ENCODE measurements around the gene GABRG3.
"Not testable (repeated sequence)": the region's sequence is repeated elsewhere in the genome, so short reads cannot be mapped to it uniquely, and the experiment has no call there.

The GABRG3 gene

GRCh38 chr15:27358751-27359434 is 387.9 kb downstream of the GABRG3 start:
- Mint-ChIP-seq H3K27ac (no peak overlapping the region), H3K4me3 (no peak overlapping the region), H3K36me3 (no peaks in the 10 kb centered on the region), H3K9me3 (peaks cover 2% of the 10 kb centered on the region), H3K4me1 (no peaks in the 10 kb centered on the region), H3K27me3 (no peaks in the 10 kb centered on the region)
- ATAC-seq = no peak

DNA sequence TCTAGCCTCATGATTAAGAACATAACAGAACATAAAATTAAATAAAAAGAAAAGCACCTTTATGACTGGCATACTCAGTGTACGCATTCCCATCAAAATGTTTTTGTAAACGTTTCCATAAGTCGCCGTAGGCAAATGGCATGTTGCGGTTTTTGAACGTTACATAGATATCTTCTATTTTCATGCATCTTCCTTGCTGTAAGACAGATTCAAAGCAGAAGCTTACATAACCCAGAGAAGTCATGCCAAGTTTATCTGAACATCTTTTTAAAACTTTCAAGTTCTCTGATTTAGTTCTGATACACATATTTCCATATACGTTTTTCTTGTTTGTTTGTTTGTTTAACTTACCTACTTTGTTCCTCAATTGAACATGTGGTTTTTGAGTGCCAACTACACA is 388.6 kb downstream of the GABRG3 start:
- H3K4me3 Mint-ChIP-seq = no peak overlapping the region
- no peaks in the 10 kb centered on the region for H3K36me3 Mint-ChIP-seq
- H3K4me1 Mint-ChIP-seq = no peaks in the 10 kb centered on the region

DNA sequence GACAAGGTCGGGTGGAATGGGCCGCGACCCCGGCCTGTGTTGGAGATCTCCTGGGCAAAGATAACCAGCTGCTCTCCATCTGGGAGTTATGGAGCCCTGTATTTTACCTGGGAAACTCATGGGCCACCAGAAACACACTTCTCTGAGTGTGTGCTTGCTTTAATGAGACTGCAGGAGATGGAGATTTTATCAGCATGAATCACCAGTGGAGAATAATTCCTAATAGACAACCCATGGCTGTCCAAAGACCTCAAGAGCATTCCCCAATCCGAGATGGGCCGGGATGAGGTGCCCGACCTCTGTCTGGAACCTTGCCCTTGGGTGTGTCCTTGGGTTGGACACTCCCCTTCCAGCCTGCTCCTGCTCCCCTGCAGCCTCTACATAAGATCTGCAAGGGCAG is 389.3 kb downstream of the GABRG3 start:
- ATAC-seq = no peak
- H3K36me3 Mint-ChIP-seq = no peaks in the 10 kb centered on the region
- no peaks in the 10 kb centered on the region for H3K4me1 Mint-ChIP-seq
- no peak overlapping the region for H3K4me3 Mint-ChIP-seq
- H3K27me3 Mint-ChIP-seq = no peaks in the 10 kb centered on the region
- H3K27ac Mint-ChIP-seq = no peak overlapping the region
- peaks cover 2% of the 10 kb centered on the region for H3K9me3 Mint-ChIP-seq

More for the DNA sequence above, 388.6 kb downstream of the GABRG3 start:
- no peaks in the 10 kb centered on the region for H3K27me3 Mint-ChIP-seq
- peaks cover 2% of the 10 kb centered on the region for H3K9me3 Mint-ChIP-seq
- H3K27ac Mint-ChIP-seq = no peak overlapping the region
- no peak for ATAC-seq

- no peak overlapping the region for H3K4me3 Mint-ChIP-seq
- H3K9me3 Mint-ChIP-seq = peaks cover 2% of the 10 kb centered on the region
- H3K27me3 Mint-ChIP-seq = no peaks in the 10 kb centered on the region
- H3K4me1 Mint-ChIP-seq = no peaks in the 10 kb centered on the region
- H3K36me3 Mint-ChIP-seq = no peaks in the 10 kb centered on the region
- H3K27ac Mint-ChIP-seq = no peak overlapping the region
- no peak for ATAC-seq
Observed at GRCh38 chr15:27361438-27361837, 390.5 kb downstream of the GABRG3 start.

DNA sequence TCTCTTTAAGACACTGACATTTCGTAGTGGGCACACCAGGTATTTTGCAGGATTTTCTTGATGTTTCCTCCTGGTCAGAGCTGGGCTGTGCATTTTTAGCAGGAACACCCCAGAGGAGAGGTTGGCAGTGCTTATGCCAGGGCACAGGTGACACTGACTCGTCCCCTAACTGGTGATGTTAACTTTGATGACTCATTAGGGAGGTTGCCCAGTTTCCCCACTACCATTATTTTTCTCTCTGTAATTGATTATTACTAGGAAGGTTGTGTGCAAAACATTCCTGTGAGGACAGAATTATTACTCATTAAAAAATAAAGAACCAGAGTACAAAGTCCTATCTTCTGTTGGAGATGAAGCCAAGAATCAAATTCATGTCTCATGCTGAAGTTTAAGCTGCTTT is 394.5 kb downstream of the GABRG3 start:
- Mint-ChIP-seq H3K4me3 (no peak overlapping the region), H3K9me3 (peaks cover 7% of the 10 kb centered on the region), H3K27me3 (no peaks in the 10 kb centered on the region), H3K27ac (no peak overlapping the region), H3K4me1 (no peaks in the 10 kb centered on the region), H3K36me3 (no peaks in the 10 kb centered on the region)
- ATAC-seq = no peak

- H3K27ac Mint-ChIP-seq, H3K4me1 Mint-ChIP-seq, ATAC-seq, H3K36me3 Mint-ChIP-seq, H3K27me3 Mint-ChIP-seq, H3K4me3 Mint-ChIP-seq: not testable (repeated sequence)
- H3K9me3 Mint-ChIP-seq = peaks cover 16% of the 10 kb centered on the region
Observed at GRCh38 chr15:27377391-27377790, 406.4 kb downstream of the GABRG3 start.

DNA sequence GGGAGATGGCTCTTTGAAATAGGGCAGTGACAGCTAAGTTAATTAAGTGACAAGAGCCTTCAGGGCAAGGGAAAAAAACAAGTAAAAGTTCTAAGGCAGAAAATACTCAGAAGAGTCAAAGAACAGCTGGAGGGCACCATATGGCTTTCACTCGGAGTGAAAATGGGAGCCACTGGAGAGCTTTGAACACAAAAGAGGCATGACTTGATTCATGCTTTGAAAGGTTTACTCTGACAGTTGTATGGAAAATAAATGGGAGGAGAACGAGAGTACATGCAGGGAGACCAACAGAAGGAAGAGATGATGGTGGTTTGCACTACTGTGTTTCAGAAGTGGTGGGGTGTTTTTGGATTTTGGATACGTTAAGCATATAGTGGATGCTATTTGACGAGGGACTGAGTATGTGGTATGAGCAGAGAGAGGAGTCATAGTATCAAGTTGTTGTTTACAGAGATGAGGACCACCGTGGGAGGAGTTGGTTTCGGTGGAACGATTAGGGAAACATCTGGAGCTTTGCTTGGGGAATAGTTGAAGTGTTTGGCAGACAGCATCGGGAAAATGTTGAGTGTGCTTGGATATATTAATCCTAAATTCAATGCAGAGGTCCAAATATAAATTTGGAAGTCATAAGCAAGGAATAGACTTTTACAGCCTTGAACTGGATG is 411.5 kb downstream of the GABRG3 start:
- no peak overlapping the region for H3K27ac Mint-ChIP-seq
- no peaks in the 10 kb centered on the region for H3K36me3 Mint-ChIP-seq
- no peaks in the 10 kb centered on the region for H3K4me1 Mint-ChIP-seq
- peaks cover 21% of the 10 kb centered on the region for H3K9me3 Mint-ChIP-seq
- no peaks in the 10 kb centered on the region for H3K27me3 Mint-ChIP-seq
- no peak overlapping the region for H3K4me3 Mint-ChIP-seq
- ATAC-seq = no peak

GRCh38 chr15:27383726-27384125 is 412.7 kb downstream of the GABRG3 start:
- Mint-ChIP-seq H3K4me1 (no peaks in the 10 kb centered on the region), H3K27ac (no peak overlapping the region), H3K4me3 (no peak overlapping the region), H3K36me3 (no peaks in the 10 kb centered on the region), H3K9me3 (peaks cover 21% of the 10 kb centered on the region), H3K27me3 (no peaks in the 10 kb centered on the region)
- ATAC-seq = no peak

DNA sequence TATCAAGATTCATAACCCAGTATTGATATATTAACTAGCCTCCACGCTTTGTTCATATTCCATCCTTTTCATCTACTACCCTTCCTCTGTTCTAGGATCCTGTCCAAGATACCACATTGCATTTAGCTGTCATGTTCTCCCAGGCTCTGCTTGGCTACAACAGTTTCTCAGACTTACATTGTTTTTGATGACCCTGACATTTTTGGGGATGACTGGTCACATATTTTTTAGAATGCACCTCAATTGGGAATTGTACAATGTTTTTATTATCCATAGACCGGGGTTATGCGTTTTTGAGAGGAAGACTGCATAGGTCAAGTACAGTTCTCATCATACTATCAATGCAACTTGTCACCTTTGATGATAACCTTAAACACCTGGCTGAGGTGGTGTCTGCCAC is 421.2 kb downstream of the GABRG3 start:
- no peak overlapping the region for H3K27ac Mint-ChIP-seq
- H3K27me3 Mint-ChIP-seq = no peaks in the 10 kb centered on the region
- ATAC-seq = no peak
- no peak overlapping the region for H3K4me3 Mint-ChIP-seq
- no peaks in the 10 kb centered on the region for H3K36me3 Mint-ChIP-seq
- H3K4me1 Mint-ChIP-seq = no peaks in the 10 kb centered on the region
- peaks cover 3% of the 10 kb centered on the region for H3K9me3 Mint-ChIP-seq

DNA sequence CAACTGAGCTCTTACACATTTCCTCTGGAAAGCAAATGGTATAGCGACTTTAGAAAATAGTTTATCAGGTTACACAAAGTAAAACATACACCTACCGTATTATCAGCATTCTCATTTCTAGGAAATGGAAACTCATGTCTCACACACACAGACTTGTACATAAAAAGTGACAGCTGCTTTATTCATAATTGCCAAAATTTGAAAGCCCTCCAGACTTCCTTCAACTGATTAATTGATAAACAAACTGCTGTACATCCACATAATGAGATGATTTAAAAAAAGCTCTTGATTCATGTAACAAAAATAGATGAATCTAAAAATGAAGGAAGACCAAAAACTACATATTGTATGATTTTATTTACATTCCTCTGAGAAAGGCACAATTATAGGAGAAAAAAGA is 425.5 kb downstream of the GABRG3 start:
- Mint-ChIP-seq H3K36me3 (no peaks in the 10 kb centered on the region), H3K4me3 (no peak overlapping the region), H3K4me1 (no peaks in the 10 kb centered on the region), H3K27ac (no peak overlapping the region), H3K27me3 (no peaks in the 10 kb centered on the region), H3K9me3 (peaks cover 5% of the 10 kb centered on the region)
- ATAC-seq = no peak

GRCh38 chr15:27396996-27397395 is 426.0 kb downstream of the GABRG3 start:
- Mint-ChIP-seq H3K4me1 (no peaks in the 10 kb centered on the region), H3K27me3 (no peaks in the 10 kb centered on the region), H3K4me3 (no peak overlapping the region), H3K27ac (no peak overlapping the region), H3K36me3 (no peaks in the 10 kb centered on the region), H3K9me3 (peaks cover 5% of the 10 kb centered on the region)
- ATAC-seq = no peak

- Mint-ChIP-seq H3K27me3 (no peaks in the 10 kb centered on the region), H3K4me3 (no peak overlapping the region), H3K36me3 (no peaks in the 10 kb centered on the region), H3K4me1 (no peaks in the 10 kb centered on the region), H3K9me3 (peaks cover 7% of the 10 kb centered on the region), H3K27ac (no peak overlapping the region)
- no peak for ATAC-seq
Observed at GRCh38 chr15:27398631-27399161, 427.7 kb downstream of the GABRG3 start.

GRCh38 chr15:27399241-27399640 is 428.3 kb downstream of the GABRG3 start:
- ATAC-seq = no peak
- peaks cover 7% of the 10 kb centered on the region for H3K9me3 Mint-ChIP-seq
- no peaks in the 10 kb centered on the region for H3K4me1 Mint-ChIP-seq
- no peak overlapping the region for H3K27ac Mint-ChIP-seq
- no peaks in the 10 kb centered on the region for H3K36me3 Mint-ChIP-seq
- H3K4me3 Mint-ChIP-seq = no peak overlapping the region
- H3K27me3 Mint-ChIP-seq = no peaks in the 10 kb centered on the region

GRCh38 chr15:27401471-27401870 is 430.5 kb downstream of the GABRG3 start:
- H3K9me3 Mint-ChIP-seq = peaks cover 4% of the 10 kb centered on the region
- ATAC-seq = no peak
- H3K4me3 Mint-ChIP-seq = no peak overlapping the region
- H3K4me1 Mint-ChIP-seq = no peaks in the 10 kb centered on the region
- H3K27me3 Mint-ChIP-seq = no peaks in the 10 kb centered on the region
- H3K27ac Mint-ChIP-seq = no peak overlapping the region
- H3K36me3 Mint-ChIP-seq = no peaks in the 10 kb centered on the region

DNA sequence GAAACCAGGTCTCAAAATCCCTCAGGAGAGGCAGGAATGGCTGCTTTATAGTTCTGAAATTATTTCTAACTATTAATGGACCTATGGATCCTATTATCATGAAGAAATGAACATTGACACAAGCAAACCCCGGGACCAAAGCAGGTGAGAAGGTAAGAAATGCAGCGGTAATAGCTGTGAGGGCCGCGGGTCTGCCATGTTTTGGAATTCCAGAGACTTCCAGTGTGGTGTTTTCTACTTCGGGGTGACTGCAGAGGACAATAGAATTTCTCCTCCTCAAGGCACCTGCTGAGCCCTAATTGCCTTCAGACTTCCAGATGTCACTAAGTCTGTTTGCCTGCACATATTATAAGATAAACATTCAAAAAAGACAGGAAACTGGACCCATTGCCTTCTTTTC is 437.4 kb downstream of the GABRG3 start:
- H3K36me3 Mint-ChIP-seq = no peaks in the 10 kb centered on the region
- no peaks in the 10 kb centered on the region for H3K27me3 Mint-ChIP-seq
- no peaks in the 10 kb centered on the region for H3K9me3 Mint-ChIP-seq
- H3K4me3 Mint-ChIP-seq = no peak overlapping the region
- H3K27ac Mint-ChIP-seq = no peak overlapping the region
- no peak for ATAC-seq
- H3K4me1 Mint-ChIP-seq = no peaks in the 10 kb centered on the region

GRCh38 chr15:27410996-27411605 is 440.1 kb downstream of the GABRG3 start:
- no peak overlapping the region for H3K27ac Mint-ChIP-seq
- no peaks in the 10 kb centered on the region for H3K4me1 Mint-ChIP-seq
- no peaks in the 10 kb centered on the region for H3K9me3 Mint-ChIP-seq
- H3K4me3 Mint-ChIP-seq = no peak overlapping the region
- ATAC-seq = no peak
- no peaks in the 10 kb centered on the region for H3K36me3 Mint-ChIP-seq
- no peaks in the 10 kb centered on the region for H3K27me3 Mint-ChIP-seq
